Mucosa of descending colon (tissue), 3 donors: ENCODE measurements around the gene BACH1. TPM values are rescaled to one million over a fixed set of nuclear protein-coding genes. Genes with fewer than 3 reads are reported as not detected.
A peak's percentile ranks its signal among the peaks of the same experiment; 100 is the strongest.

Experiments
- ATAC-seq: fragments of 200-7000 bp; cut with Tn5 transposase; one replicate; pipeline ENCODE4 v1.9.1; 2020; ENCODE audit warnings: mild to moderate bottlenecking, moderate library complexity
- DNase-seq, 3 donors: peaks; one replicate each; pipeline ENCODE4 v3.0.0-alpha.2; 2020
- H3K36me3 ChIP-seq: fragments of 200-600 bp; one replicate; pipeline ENCODE4 v1.8.0; 2021; ENCODE audit warnings: low read depth, mild to moderate bottlenecking
- H3K4me1 ChIP-seq: fragments of 200-600 bp; one replicate; pipeline ENCODE4 v1.8.0; 2021; ENCODE audit warnings: low read depth, mild to moderate bottlenecking
- H3K4me3 ChIP-seq: fragments of 200-600 bp; one replicate; pipeline ENCODE4 v1.8.0; 2021; ENCODE audit warnings: mild to moderate bottlenecking
- H3K9me3 ChIP-seq: fragments of 200-600 bp; one replicate; pipeline ENCODE4 v1.8.0; 2021; ENCODE audit warnings: mild to moderate bottlenecking
- intact Hi-C, 2 donors: fragments of 100-400 bp; cut with DNase I in 1 of 2; cut with micrococcal nuclease in 1 of 2; formaldehyde crosslinking; loops; one replicate each; pipeline versions ENCODE4 v1.11.0 to v1.11.1; 2022; cut with DNase I, micrococcal nuclease
- total RNA-seq, 3 donors: library from RNA; stranded (reverse); fragmentation: NEBNext Ultra II Directional in 2 of 3; extraction: Animal tissue kit (Norgen Biotek cat#: 25700) in 2 of 3; gene quantifications; one replicate each; pipeline versions ENCODE4 v1.2.1 to v1.2.4, GENCODE V29; 2021 to 2023
- TF ChIP-seq, protein P1 (sequence below): fragments of 200-600 bp; IDR thresholded peaks from one replicate; pipeline ENCODE4 v1.8.0; 2022; ENCODE audit warnings: antibody characterized with exemption, mild to moderate bottlenecking
- donor health status: DM: no; HTN: no; CAD: no; lungs with moderate emphysema.
- donor health status: DM: no; HTN: no; CAD: no.
- donor health status: DM: no; HTN: yes; CAD: no.

BACH1 gene
- total RNA-seq, 3 donors from 2014 or later = 54.0 to 107 (median 57.2) TPM

- ATAC-seq (no peak), DNase-seq (no peak)
- intact Hi-C loops = no loop called here
- Histone ChIP-seq H3K36me3 (no peaks in the 10 kb centered on the region), H3K4me1 (no peaks in the 10 kb centered on the region), H3K9me3 (no peaks in the 10 kb centered on the region), H3K4me3 (no peak overlapping the region)
- TF ChIP-seq, protein P1, sequence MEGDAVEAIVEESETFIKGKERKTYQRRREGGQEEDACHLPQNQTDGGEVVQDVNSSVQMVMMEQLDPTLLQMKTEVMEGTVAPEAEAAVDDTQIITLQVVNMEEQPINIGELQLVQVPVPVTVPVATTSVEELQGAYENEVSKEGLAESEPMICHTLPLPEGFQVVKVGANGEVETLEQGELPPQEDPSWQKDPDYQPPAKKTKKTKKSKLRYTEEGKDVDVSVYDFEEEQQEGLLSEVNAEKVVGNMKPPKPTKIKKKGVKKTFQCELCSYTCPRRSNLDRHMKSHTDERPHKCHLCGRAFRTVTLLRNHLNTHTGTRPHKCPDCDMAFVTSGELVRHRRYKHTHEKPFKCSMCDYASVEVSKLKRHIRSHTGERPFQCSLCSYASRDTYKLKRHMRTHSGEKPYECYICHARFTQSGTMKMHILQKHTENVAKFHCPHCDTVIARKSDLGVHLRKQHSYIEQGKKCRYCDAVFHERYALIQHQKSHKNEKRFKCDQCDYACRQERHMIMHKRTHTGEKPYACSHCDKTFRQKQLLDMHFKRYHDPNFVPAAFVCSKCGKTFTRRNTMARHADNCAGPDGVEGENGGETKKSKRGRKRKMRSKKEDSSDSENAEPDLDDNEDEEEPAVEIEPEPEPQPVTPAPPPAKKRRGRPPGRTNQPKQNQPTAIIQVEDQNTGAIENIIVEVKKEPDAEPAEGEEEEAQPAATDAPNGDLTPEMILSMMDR = no peak
Observed at GRCh38 chr21:29334717-29335428, 36.2 kb downstream of the BACH1 start.

GRCh38 chr21:29335720-29336119 lies 37.0 kb downstream of the BACH1 start:
- DNase-seq = no peak
- H3K4me1 ChIP-seq = no peaks in the 10 kb centered on the region
- no peak overlapping the region for H3K4me3 ChIP-seq
- no peak for ATAC-seq
- no peaks in the 10 kb centered on the region for H3K9me3 ChIP-seq
- intact Hi-C loops = no loop called here
- no peaks in the 10 kb centered on the region for H3K36me3 ChIP-seq
- TF ChIP-seq, protein P1 = no peak

- Histone ChIP-seq H3K36me3 (no peaks in the 10 kb centered on the region), H3K9me3 (no peaks in the 10 kb centered on the region), H3K4me1 (no peaks in the 10 kb centered on the region), H3K4me3 (no peak overlapping the region)
- intact Hi-C loops = no loop called here
- TF ChIP-seq, protein P1 = no peak
- ATAC-seq = no peak
- DNase-seq = no peak
Observed at GRCh38 chr21:29338256-29338655, 39.5 kb downstream of the BACH1 start.

GRCh38 chr21:29340228-29340627 lies 41.5 kb downstream of the BACH1 start:
- Histone ChIP-seq H3K4me3 (no peak overlapping the region), H3K36me3 (no peaks in the 10 kb centered on the region), H3K9me3 (no peaks in the 10 kb centered on the region), H3K4me1 (no peaks in the 10 kb centered on the region)
- no peak for DNase-seq
- TF ChIP-seq, protein P1 = no peak
- ATAC-seq = no peak
- intact Hi-C loops = no loop called here

GRCh38 chr21:29342363-29342957 lies 43.7 kb downstream of the BACH1 start:
- intact Hi-C loops = no loop called here
- DNase-seq = peak in 2 of 3 donors; percentile 31 to 58
- Histone ChIP-seq H3K4me3 (no peak overlapping the region), H3K9me3 (no peaks in the 10 kb centered on the region), H3K4me1 (no peaks in the 10 kb centered on the region), H3K36me3 (no peaks in the 10 kb centered on the region)
- TF ChIP-seq, protein P1 = no peak
- peak; percentile 56 for ATAC-seq
